ENCODE results near the gene DENND1B.

DNA sequence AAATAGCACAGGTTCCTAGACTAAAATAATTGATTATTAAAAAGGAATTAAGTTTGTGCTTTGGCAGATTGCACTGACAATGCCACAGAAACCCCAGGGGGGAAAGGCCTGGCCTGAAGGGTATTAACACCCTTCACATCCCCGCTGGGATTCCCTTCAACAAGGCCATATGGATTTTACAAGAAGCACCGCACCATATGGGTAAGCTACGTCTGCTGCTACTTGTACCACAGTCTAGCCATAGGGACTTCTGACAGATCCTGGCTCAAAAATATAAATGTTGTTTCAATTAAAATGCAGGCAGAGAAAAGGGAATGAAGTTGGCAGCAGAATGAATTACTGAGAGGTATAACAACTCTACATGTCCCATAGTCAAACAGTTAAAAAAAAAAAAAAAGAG lies 101.0 kb downstream of the DENND1B start:
- TF ChIP-seq, protein P1, sequence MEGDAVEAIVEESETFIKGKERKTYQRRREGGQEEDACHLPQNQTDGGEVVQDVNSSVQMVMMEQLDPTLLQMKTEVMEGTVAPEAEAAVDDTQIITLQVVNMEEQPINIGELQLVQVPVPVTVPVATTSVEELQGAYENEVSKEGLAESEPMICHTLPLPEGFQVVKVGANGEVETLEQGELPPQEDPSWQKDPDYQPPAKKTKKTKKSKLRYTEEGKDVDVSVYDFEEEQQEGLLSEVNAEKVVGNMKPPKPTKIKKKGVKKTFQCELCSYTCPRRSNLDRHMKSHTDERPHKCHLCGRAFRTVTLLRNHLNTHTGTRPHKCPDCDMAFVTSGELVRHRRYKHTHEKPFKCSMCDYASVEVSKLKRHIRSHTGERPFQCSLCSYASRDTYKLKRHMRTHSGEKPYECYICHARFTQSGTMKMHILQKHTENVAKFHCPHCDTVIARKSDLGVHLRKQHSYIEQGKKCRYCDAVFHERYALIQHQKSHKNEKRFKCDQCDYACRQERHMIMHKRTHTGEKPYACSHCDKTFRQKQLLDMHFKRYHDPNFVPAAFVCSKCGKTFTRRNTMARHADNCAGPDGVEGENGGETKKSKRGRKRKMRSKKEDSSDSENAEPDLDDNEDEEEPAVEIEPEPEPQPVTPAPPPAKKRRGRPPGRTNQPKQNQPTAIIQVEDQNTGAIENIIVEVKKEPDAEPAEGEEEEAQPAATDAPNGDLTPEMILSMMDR (IDR thresholded peaks at IDR 0.05; ENCODE audit: low read depth, low read length): no peak
- no peak for TF ChIP-seq EZH2phosphoT487 (IDR thresholded peaks at IDR 0.05; ENCODE audit: low read depth)

All from OCI-LY3 (cell line).